Activated CD4-positive, alpha-beta T cell treated with anti-CD3 and anti-CD28 coated beads for 36 hours (primary cell): Measurements from ENCODE around the gene MCOLN1. TPM values are rescaled to one million over a fixed set of nuclear protein-coding genes. Genes with fewer than 3 reads are reported as not detected.
"Not testable (repeated sequence)": the region's sequence is repeated elsewhere in the genome, so short reads cannot be mapped to it uniquely, and the experiment has no call there.

ENCODE experiments used
- ATAC-seq: fragments of 200-7000 bp; cut with Tn5 transposase; one replicate; pipeline ENCODE4 v1.10.0; 2021; ENCODE audit warnings: mild to moderate bottlenecking, moderate library complexity
- CTCF ChIA-PET: fragments of 350-600 bp; sonication (Branson Sonifier 250); formaldehyde crosslinking; loops from one replicate; lab custom pipeline; 2021; ENCODE audit warnings: antibody characterized with exemption; lab: Charles Lee
- POLR2A ChIA-PET: fragments of 350-600 bp; sonication (Branson Sonifier 250); formaldehyde crosslinking; loops from one replicate; lab custom pipeline; 2021; ENCODE audit warnings: antibody characterized with exemption, inconsistent platforms; lab: Charles Lee
- DNase-seq: peaks from one replicate; pipeline ENCODE4 v3.0.0-alpha.2; 2020
- H3K27ac Mint-ChIP-seq: one replicate; pipeline ENCODE4 v1.8.0; 2021; ENCODE audit warnings: mixed read lengths
- H3K27me3 Mint-ChIP-seq: one replicate; pipeline ENCODE4 v1.8.0; 2021; ENCODE audit warnings: mixed read lengths
- H3K36me3 Mint-ChIP-seq: one replicate; pipeline ENCODE4 v1.8.0; 2021; ENCODE audit warnings: low read depth, mixed read lengths
- H3K4me1 Mint-ChIP-seq: one replicate; pipeline ENCODE4 v1.8.0; 2021; ENCODE audit warnings: mixed read lengths
- H3K4me3 Mint-ChIP-seq: one replicate; pipeline ENCODE4 v1.8.0; 2021; ENCODE audit warnings: mild to moderate bottlenecking, moderate library complexity, mixed read lengths
- H3K9me3 Mint-ChIP-seq: one replicate; pipeline ENCODE4 v1.8.0; 2021; ENCODE audit warnings: low read depth, mixed read lengths
- intact Hi-C, 2 experiments: fragments of 100-400 bp; cut with DNase I in 1 of 2; cut with micrococcal nuclease in 1 of 2; formaldehyde crosslinking; loops; one replicate each; pipeline versions ENCODE4 v1.14.2 to v1.15.1; 2022 to 2024; cut with DNase I, micrococcal nuclease
- total RNA-seq, 2 experiments: library from RNA; stranded (reverse); gene quantifications; one replicate each; pipeline ENCODE4 v1.2.3, GENCODE V29; 2021

Gene MCOLN1
- total RNA-seq, 2 experiments from 2014 or later, result 6.7 to 7.7 TPM

GRCh38 chr19:7538990-7539389 lies 16.6 kb downstream of the MCOLN1 start:
- ATAC-seq, CTCF ChIA-PET, H3K4me3 Mint-ChIP-seq, DNase-seq, H3K27me3 Mint-ChIP-seq, H3K27ac Mint-ChIP-seq, POLR2A ChIA-PET, H3K9me3 Mint-ChIP-seq: not testable (repeated sequence)
- Mint-ChIP-seq H3K36me3 (peaks cover 25% of the 10 kb centered on the region), H3K4me1 (peaks cover 13% of the 10 kb centered on the region)
- intact Hi-C loops, result loop anchor here (10.0 kb wide), 2 partner anchors 184 to 1174 kb away; partner anchors contain the start of gene CLPP (in 1 of the 2)

DNA sequence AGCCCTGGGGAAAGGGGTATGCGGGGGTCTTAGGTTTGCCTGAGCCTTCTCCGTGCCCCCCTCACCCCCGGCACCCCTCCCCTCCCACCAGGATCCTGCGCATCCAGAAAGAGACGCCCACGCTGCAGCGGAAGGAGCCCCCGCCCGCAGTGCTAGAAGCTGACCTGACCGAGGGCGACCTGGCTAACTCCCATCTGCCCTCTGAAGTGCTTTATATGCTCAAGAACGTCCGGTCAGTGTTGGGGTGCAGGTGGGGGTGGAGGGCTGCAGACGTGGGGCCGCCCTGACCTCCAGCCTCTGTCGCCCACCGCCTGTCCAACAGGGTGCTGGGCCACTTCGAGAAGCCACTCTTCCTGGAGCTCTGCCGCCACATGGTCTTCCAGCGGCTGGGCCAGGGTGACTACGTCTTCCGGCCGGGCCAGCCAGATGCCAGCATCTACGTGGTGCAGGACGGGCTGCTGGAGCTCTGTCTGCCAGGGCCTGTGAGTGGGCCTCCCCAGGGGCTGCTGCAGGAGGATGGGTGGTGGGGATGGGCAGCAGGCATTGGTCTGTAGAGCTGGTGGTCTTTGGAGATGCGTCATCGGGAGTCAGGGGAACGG lies 17.5 kb downstream of the MCOLN1 start:
- ChIA-PET POLR2A (no interaction called here), CTCF (no interaction called here)
- H3K4me1 Mint-ChIP-seq, result peaks cover 15% of the 10 kb centered on the region
- H3K27ac Mint-ChIP-seq, result no peak overlapping the region
- no peak for DNase-seq
- no peak for ATAC-seq
- peaks cover 27% of the 10 kb centered on the region for H3K36me3 Mint-ChIP-seq
- no peaks in the 10 kb centered on the region for H3K9me3 Mint-ChIP-seq
- H3K27me3 Mint-ChIP-seq, result no peaks in the 10 kb centered on the region
- H3K4me3 Mint-ChIP-seq, result no peak overlapping the region
- intact Hi-C loops, result loop anchor here (10.0 kb wide), 2 partner anchors 185 to 1175 kb away; partner anchors contain the start of gene CLPP (in 1 of the 2)

- H3K27ac Mint-ChIP-seq, result no peak overlapping the region
- intact Hi-C loops, result no loop called here
- H3K4me3 Mint-ChIP-seq, result no peak overlapping the region
- H3K4me1 Mint-ChIP-seq, result peaks cover 22% of the 10 kb centered on the region
- ChIA-PET POLR2A (no interaction called here), CTCF (interaction anchor here (1.1 kb wide), 1 partner anchor 83 kb away, joined by 4 read pairs; no protein-coding TSS in a partner anchor)
- peak; percentile 72 for DNase-seq
- H3K9me3 Mint-ChIP-seq, result no peaks in the 10 kb centered on the region
- peak; percentile 82 for ATAC-seq
- no peaks in the 10 kb centered on the region for H3K27me3 Mint-ChIP-seq
- H3K36me3 Mint-ChIP-seq, result peaks cover 26% of the 10 kb centered on the region
Observed at GRCh38 chr19:7540761-7541474, 18.5 kb downstream of the MCOLN1 start.

- Mint-ChIP-seq H3K4me1 (peaks cover 23% of the 10 kb centered on the region), H3K36me3 (peaks cover 28% of the 10 kb centered on the region), H3K4me3 (no peak overlapping the region), H3K27me3 (no peaks in the 10 kb centered on the region), H3K27ac (no peak overlapping the region), H3K9me3 (no peaks in the 10 kb centered on the region)
- intact Hi-C loops, result no loop called here
- no peak for DNase-seq
- ChIA-PET CTCF (interaction anchor here (1.1 kb wide), 1 partner anchor 84 kb away, joined by 4 read pairs; no protein-coding TSS in a partner anchor), POLR2A (no interaction called here)
- ATAC-seq, result no peak
Observed at GRCh38 chr19:7541475-7541824, 19.0 kb downstream of the MCOLN1 start.

GRCh38 chr19:7541828-7542443 lies 19.5 kb downstream of the MCOLN1 start:
- H3K27ac Mint-ChIP-seq, result no peak overlapping the region
- no peak for DNase-seq
- ChIA-PET POLR2A (interaction anchor here (0.5 kb wide), 1 partner anchor 21 kb away, joined by 3 read pairs; no protein-coding TSS in a partner anchor), CTCF (interaction anchor here (1.1 kb wide), 1 partner anchor 84 kb away, joined by 4 read pairs; no protein-coding TSS in a partner anchor)
- H3K9me3 Mint-ChIP-seq, result no peaks in the 10 kb centered on the region
- no peaks in the 10 kb centered on the region for H3K27me3 Mint-ChIP-seq
- peaks cover 27% of the 10 kb centered on the region for H3K36me3 Mint-ChIP-seq
- no peak overlapping the region for H3K4me3 Mint-ChIP-seq
- ATAC-seq, result no peak
- H3K4me1 Mint-ChIP-seq, result peaks cover 20% of the 10 kb centered on the region
- intact Hi-C loops, result no loop called here

GRCh38 chr19:7542556-7543348 lies 20.3 kb downstream of the MCOLN1 start:
- H3K4me1 Mint-ChIP-seq, result peaks cover 21% of the 10 kb centered on the region
- ChIA-PET CTCF (no interaction called here), POLR2A (interaction anchor here (0.5 kb wide), 1 partner anchor 20 kb away, joined by 3 read pairs; no protein-coding TSS in a partner anchor)
- ATAC-seq, result no peak
- no peak for DNase-seq
- H3K27ac Mint-ChIP-seq, result no peak overlapping the region
- intact Hi-C loops, result no loop called here
- H3K27me3 Mint-ChIP-seq, result no peaks in the 10 kb centered on the region
- H3K4me3 Mint-ChIP-seq, result no peak overlapping the region
- H3K9me3 Mint-ChIP-seq, result no peaks in the 10 kb centered on the region
- peaks cover 25% of the 10 kb centered on the region for H3K36me3 Mint-ChIP-seq

- intact Hi-C loops, result no loop called here
- Mint-ChIP-seq H3K36me3 (peaks cover 25% of the 10 kb centered on the region), H3K9me3 (no peaks in the 10 kb centered on the region), H3K27ac (peak overlapping the region; percentile 70), H3K27me3 (no peaks in the 10 kb centered on the region), H3K4me3 (no peak overlapping the region), H3K4me1 (peaks cover 21% of the 10 kb centered on the region)
- ChIA-PET POLR2A (interaction anchor here (0.6 kb wide), 1 partner anchor 73 kb away, joined by 5 read pairs; no protein-coding TSS in a partner anchor), CTCF (interaction anchor here (0.6 kb wide), 1 partner anchor 24 kb away, joined by 3 read pairs; no protein-coding TSS in a partner anchor)
- no peak for ATAC-seq
- DNase-seq, result no peak
Observed at GRCh38 chr19:7544626-7545025, 22.2 kb downstream of the MCOLN1 start.

- H3K36me3 Mint-ChIP-seq, result peaks cover 23% of the 10 kb centered on the region
- H3K27me3 Mint-ChIP-seq, result no peaks in the 10 kb centered on the region
- CTCF ChIA-PET, result interaction anchor here (0.6 kb wide), 1 partner anchor 62 kb away, joined by 3 read pairs; no protein-coding TSS in a partner anchor
- peaks cover 21% of the 10 kb centered on the region for H3K4me1 Mint-ChIP-seq
- no peak overlapping the region for H3K4me3 Mint-ChIP-seq
- intact Hi-C loops, result no loop called here
- no peaks in the 10 kb centered on the region for H3K9me3 Mint-ChIP-seq
- POLR2A ChIA-PET, result no interaction called here
- no peak for ATAC-seq
- no peak for DNase-seq
- peak overlapping the region; percentile 60 for H3K27ac Mint-ChIP-seq
Observed at GRCh38 chr19:7545300-7545699, 22.9 kb downstream of the MCOLN1 start.

DNA sequence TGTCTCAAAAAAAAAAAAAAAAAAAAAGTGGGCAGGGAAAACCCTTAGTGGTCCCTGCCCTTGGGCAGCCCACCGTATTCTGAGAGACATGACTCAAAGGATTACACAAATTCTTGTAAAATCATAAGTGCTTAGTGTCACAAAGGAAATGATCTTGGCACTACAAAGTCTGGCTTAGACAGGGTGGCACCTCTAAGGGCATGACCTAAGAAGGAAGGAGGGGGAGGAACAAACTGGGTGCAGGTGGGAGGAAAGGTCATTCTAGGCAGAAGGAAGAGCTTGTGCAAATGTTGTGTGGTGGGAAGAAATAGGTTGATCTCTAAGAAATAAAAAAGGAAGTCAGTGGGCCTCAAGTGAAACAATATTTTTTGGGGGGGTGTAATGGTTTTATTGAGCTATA lies 23.5 kb downstream of the MCOLN1 start:
- DNase-seq, result peak; percentile 48
- CTCF ChIA-PET, result interaction anchor here (0.6 to 1.9 kb wide), 2 partner anchors 22 to 61 kb away, joined by 3 to 4 read pairs; no protein-coding TSS in a partner anchor
- intact Hi-C loops, result no loop called here
- Mint-ChIP-seq H3K4me1 (peaks cover 21% of the 10 kb centered on the region), H3K36me3 (peaks cover 25% of the 10 kb centered on the region), H3K27me3 (no peaks in the 10 kb centered on the region), H3K4me3 (no peak overlapping the region), H3K27ac (peak overlapping the region; percentile 69), H3K9me3 (no peaks in the 10 kb centered on the region)
- peak; percentile 84 for ATAC-seq
- POLR2A ChIA-PET, result no interaction called here

DNA sequence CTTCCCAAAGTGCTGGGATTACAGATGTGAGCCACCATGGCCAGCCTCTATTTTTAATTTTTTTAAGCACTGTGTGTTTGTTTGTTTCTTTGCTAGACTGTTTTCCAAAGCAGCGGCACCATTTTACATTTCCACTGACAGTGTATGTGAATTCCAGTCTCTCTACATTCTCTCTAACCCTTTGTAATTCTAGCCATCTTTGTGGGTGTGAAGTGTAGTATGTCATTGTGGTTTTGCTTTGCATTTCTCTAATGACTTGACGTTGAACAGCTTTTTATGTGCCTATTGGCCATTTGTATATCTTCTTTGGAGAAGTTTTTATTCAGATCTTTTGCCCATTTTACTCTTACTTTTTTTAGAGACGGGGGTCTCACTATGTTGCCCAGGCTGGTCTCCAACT lies 24.7 kb downstream of the MCOLN1 start:
- intact Hi-C loops, result no loop called here
- ATAC-seq, result no peak
- peak overlapping the region; percentile 15 for H3K27ac Mint-ChIP-seq

More for the DNA sequence above, 24.7 kb downstream of the MCOLN1 start:
- Mint-ChIP-seq H3K27me3 (no peaks in the 10 kb centered on the region), H3K4me3 (no peak overlapping the region), H3K9me3 (no peaks in the 10 kb centered on the region), H3K4me1 (peaks cover 25% of the 10 kb centered on the region), H3K36me3 (peaks cover 22% of the 10 kb centered on the region)
- ChIA-PET CTCF (interaction anchor here (1.9 kb wide), 1 partner anchor 21 kb away, joined by 4 read pairs; no protein-coding TSS in a partner anchor), POLR2A (no interaction called here)
- DNase-seq, result no peak
